GM20000 (cell line): ENCODE measurements around the gene EXOC4.
"Not testable (repeated sequence)": the region's sequence is repeated elsewhere in the genome, so short reads cannot be mapped to it uniquely, and the experiment has no call there.

Experiments used
- DNase-seq: peaks from one replicate; pipeline ENCODE4 v3.0.0; 2012; ENCODE audit warnings: low spot score
- TF ChIP-seq, protein P1 (sequence below): IDR thresholded peaks from 2 replicates; pipeline ENCODE4 v1.5.1; 2012; ENCODE audit warnings: mild to moderate bottlenecking, control low read depth; ENCODE audit errors: extremely low read depth, missing control alignments

Gene EXOC4

DNA sequence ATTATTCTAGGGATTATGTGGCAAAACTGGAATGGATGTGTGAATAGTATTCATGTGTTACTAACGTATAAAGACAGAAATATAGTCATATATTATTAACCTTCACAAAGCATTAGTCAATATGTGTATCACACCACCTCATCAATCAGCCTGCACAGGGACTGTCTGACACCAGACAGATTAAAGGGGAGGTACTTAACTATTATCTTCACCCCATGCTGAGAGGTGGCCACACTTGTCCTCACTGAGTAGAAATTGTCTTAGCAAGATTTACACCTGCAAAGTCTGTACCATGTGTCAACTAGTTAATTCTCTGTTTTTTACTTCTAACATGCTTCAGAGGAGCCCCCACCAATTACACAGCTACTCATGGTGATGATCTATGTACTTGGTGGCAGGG, 727.9 kb downstream of the EXOC4 start:
- TF ChIP-seq, protein P1, sequence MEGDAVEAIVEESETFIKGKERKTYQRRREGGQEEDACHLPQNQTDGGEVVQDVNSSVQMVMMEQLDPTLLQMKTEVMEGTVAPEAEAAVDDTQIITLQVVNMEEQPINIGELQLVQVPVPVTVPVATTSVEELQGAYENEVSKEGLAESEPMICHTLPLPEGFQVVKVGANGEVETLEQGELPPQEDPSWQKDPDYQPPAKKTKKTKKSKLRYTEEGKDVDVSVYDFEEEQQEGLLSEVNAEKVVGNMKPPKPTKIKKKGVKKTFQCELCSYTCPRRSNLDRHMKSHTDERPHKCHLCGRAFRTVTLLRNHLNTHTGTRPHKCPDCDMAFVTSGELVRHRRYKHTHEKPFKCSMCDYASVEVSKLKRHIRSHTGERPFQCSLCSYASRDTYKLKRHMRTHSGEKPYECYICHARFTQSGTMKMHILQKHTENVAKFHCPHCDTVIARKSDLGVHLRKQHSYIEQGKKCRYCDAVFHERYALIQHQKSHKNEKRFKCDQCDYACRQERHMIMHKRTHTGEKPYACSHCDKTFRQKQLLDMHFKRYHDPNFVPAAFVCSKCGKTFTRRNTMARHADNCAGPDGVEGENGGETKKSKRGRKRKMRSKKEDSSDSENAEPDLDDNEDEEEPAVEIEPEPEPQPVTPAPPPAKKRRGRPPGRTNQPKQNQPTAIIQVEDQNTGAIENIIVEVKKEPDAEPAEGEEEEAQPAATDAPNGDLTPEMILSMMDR: no peak
- no peak for DNase-seq

DNA sequence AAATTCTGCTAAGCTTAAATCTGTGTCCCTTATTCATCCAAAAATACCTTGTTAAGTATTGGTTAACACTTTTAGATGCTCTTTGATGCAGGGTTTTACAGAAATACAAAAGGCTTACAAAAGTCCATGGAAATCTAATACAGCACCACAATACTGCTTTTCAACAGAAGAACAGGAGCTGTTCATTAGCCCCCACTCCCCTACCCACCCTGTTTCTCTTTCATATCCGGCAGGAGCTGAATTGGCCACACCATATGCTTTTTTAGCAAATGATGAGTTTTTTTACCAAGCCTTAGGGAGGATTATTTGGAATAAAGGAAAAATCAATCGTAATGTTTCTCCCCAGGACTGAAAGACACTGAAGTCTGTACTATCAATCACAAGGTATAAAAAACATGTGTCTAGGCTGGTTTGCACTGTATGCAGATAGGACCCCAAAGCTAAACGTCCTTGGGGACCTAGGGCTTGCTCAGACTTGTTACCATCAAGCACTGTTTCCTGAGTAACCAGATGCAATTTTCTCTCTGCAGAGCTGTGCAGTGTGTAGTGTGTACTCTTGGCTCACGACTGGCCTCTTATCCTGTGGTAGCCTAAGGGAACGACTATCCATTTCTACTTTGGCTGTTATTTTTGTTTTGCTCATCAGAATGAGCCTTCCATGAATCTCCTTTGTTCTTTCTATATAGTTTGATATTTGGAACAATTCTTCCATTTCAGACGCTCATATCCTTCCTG, 731.0 kb downstream of the EXOC4 start:
- DNase-seq: no peak
- TF ChIP-seq, protein P1: no peak

DNA sequence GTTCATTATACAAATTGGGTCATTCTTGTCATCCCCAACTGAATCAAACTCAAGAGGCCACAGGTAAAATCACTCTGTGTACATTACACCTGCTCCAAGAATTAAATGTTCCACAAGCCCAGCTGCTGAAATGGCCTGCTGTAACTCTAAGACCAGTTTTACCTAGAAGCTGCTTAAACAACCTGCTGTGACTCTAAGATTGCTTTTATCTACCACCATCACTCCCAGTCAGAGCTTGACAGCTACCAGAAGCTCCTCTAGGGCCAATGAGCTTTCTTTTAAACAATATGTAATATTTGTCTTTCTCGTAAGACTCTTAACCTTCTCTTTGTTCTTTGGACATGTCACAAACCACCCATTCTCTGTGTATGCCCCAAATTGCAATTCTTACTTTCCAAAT, 732.4 kb downstream of the EXOC4 start:
- TF ChIP-seq, protein P1: no peak
- no peak for DNase-seq

DNA sequence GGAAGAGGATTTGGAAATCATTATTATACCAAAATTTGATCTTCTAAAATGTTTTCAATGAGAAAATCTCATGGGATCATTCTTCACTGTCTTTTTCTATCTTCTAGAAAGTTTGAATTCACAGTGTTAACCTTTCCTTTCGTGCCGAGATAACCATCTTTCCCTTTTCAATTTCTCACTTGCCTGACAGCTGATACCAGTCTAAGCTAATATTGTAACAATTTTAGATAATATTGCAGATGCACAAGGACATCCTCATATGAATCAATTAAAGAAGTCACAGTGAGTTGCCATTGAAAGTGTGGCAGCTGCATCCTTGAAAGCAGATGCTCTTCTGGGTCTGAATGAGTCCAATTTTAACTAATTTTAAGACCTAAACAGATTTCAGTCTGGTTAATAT, 734.7 kb downstream of the EXOC4 start:
- TF ChIP-seq, protein P1: no peak
- no peak for DNase-seq

DNA sequence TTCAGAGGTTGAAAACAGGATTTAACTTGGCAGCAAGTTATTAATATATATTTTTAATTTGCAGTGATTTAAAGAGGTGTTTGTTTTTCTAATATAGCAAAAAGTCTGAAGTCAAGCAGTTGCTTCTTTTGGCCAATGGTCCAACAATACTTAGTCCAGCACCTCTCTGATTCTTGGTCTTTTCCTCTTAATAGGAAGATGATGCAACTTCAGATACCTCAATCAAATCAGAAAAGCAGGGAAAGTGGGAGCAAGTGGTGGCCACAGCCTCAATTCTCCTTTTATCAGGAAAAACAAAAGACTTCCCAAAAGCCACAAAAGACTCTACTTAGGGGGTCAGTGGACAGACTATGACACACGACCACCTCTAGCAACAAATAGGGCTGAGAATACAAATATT, 740.7 kb downstream of the EXOC4 start:
- TF ChIP-seq, protein P1: no peak
- no peak for DNase-seq

DNA sequence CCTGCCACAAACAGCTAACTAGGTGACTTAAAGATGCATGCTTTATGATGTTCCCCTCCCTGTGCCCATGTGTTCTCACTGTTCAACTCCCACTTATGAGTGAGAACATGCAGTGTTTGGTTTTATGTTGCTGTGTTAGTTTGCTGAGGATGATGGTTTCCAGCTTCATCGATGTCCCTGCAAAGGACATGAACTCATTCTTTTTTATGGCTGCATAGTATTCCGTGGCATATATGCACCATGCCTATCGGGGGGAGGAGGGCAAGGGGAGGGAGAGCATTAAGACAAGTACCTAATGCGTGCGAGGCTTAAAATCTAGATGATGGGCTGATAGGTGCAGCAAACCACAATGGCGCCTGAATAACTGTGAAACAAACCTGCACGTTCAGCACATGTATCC, 741.2 kb downstream of the EXOC4 start:
- DNase-seq: not testable (repeated sequence)

DNA sequence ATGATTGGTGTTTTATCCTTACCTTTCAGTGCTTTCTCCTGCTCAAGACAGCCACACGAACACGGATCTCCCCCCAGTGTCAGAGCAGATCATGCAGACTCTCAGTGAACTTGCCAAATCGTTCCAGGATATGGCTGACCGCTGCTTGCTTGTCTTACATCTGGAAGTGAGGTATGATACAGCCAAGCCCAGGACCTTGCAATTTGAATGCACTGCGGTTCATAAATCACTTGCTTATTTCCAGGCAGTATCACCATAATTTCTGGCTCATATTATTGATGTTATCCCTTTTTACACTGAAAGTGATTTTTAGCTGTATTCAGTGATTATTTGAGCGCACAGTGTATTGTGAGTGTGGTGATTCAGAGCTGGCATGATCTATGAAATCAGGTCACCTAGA, 744.6 kb downstream of the EXOC4 start:
- TF ChIP-seq, protein P1: no peak
- DNase-seq: no peak

DNA sequence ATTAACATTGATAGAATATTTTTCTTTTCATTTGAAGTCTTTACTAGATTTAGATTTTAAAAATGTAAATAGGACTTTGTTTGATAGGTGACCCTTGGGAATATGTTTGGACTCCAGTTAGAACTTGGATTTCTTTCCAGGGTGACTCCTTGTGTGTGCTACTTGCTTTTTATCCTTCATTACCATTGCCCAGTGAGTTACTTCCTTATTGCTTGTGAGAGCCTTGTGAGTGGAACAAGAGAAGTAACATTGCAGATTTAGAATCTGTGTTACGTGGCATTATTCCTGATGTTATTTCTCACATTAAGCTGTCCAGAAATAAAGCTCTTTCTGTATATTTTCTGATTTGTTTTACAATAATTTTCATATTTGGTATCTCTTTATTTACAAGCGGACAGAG, 746.3 kb downstream of the EXOC4 start:
- DNase-seq: no peak
- TF ChIP-seq, protein P1: no peak
